Chondrocyte (in vitro differentiated cells): Measurements from ENCODE around the gene TSHZ2. TPM values are rescaled to one million over a fixed set of nuclear protein-coding genes. Genes with fewer than 3 reads are reported as not detected.

Experiments
- DNase-seq: peaks from one replicate; pipeline ENCODE4 v3.0.0; 2021; ENCODE audit warnings: mixed read lengths, low spot score
- H3K27ac Mint-ChIP-seq: one replicate; pipeline ENCODE4 v1.8.0; 2021; ENCODE audit warnings: mild to moderate bottlenecking, moderate library complexity, mixed read lengths; ENCODE audit not compliant: unreplicated experiment
- H3K27me3 Mint-ChIP-seq: 2 replicates; pipeline ENCODE4 v1.8.0; 2021; ENCODE audit warnings: low read depth, mixed read lengths
- H3K36me3 Mint-ChIP-seq: 2 replicates; pipeline ENCODE4 v1.8.0; 2021; ENCODE audit warnings: low read depth, mixed read lengths
- H3K4me1 Mint-ChIP-seq: 2 replicates; pipeline ENCODE4 v1.8.0; 2021; ENCODE audit warnings: low read depth, mild to moderate bottlenecking, mixed read lengths
- H3K4me3 Mint-ChIP-seq: one replicate; pipeline ENCODE4 v1.8.0; 2021; ENCODE audit warnings: mild to moderate bottlenecking, moderate library complexity, mixed read lengths; ENCODE audit not compliant: unreplicated experiment
- H3K9me3 Mint-ChIP-seq: 2 replicates; pipeline ENCODE4 v1.8.0; 2021; ENCODE audit warnings: low read depth, mixed read lengths
- CTCF ChIP-seq: fragments of 200-600 bp; sonication (generic); IDR thresholded peaks from 2 replicates; pipeline ENCODE4 v1.5.0; 2021; ENCODE audit warnings: antibody characterized with exemption, mild to moderate bottlenecking, moderate library complexity
- total RNA-seq: library from RNA; stranded (reverse); gene quantifications from 3 replicates; pipeline ENCODE4 v1.2.1, GENCODE V29; 2021

The TSHZ2 gene
- total RNA-seq, 1 donor from 2014 or later, result 0.37 TPM

GRCh38 chr20:53013847-53014246 is 41.7 kb downstream of the TSHZ2 start:
- no peak overlapping the region for H3K4me3 Mint-ChIP-seq
- no peak for DNase-seq
- no peak for TF ChIP-seq CTCF
- H3K4me1 Mint-ChIP-seq, result no peaks in the 10 kb centered on the region
- no peaks in the 10 kb centered on the region for H3K36me3 Mint-ChIP-seq
- H3K9me3 Mint-ChIP-seq, result peaks cover 18% of the 10 kb centered on the region
- H3K27ac Mint-ChIP-seq, result no peak overlapping the region
- H3K27me3 Mint-ChIP-seq, result no peaks in the 10 kb centered on the region

GRCh38 chr20:53016071-53016470 is 43.9 kb downstream of the TSHZ2 start:
- no peaks in the 10 kb centered on the region for H3K27me3 Mint-ChIP-seq
- peaks cover 18% of the 10 kb centered on the region for H3K9me3 Mint-ChIP-seq
- H3K4me1 Mint-ChIP-seq, result no peaks in the 10 kb centered on the region
- DNase-seq, result no peak
- no peak for TF ChIP-seq CTCF
- no peak overlapping the region for H3K4me3 Mint-ChIP-seq
- H3K36me3 Mint-ChIP-seq, result no peaks in the 10 kb centered on the region
- H3K27ac Mint-ChIP-seq, result no peak overlapping the region

GRCh38 chr20:53016534-53017042 is 44.4 kb downstream of the TSHZ2 start:
- Mint-ChIP-seq H3K9me3 (peaks cover 18% of the 10 kb centered on the region), H3K27ac (no peak overlapping the region), H3K36me3 (no peaks in the 10 kb centered on the region), H3K27me3 (no peaks in the 10 kb centered on the region), H3K4me1 (no peaks in the 10 kb centered on the region), H3K4me3 (no peak overlapping the region)
- DNase-seq, result no peak
- no peak for TF ChIP-seq CTCF

- no peak overlapping the region for H3K4me3 Mint-ChIP-seq
- H3K9me3 Mint-ChIP-seq, result peaks cover 18% of the 10 kb centered on the region
- no peaks in the 10 kb centered on the region for H3K27me3 Mint-ChIP-seq
- no peak for TF ChIP-seq CTCF
- H3K27ac Mint-ChIP-seq, result no peak overlapping the region
- no peak for DNase-seq
- H3K4me1 Mint-ChIP-seq, result no peaks in the 10 kb centered on the region
- no peaks in the 10 kb centered on the region for H3K36me3 Mint-ChIP-seq
Measured at GRCh38 chr20:53017206-53017605, 45.0 kb downstream of the TSHZ2 start.

- Mint-ChIP-seq H3K27me3 (no peaks in the 10 kb centered on the region), H3K36me3 (no peaks in the 10 kb centered on the region), H3K4me3 (no peak overlapping the region), H3K4me1 (no peaks in the 10 kb centered on the region), H3K9me3 (peaks cover 11% of the 10 kb centered on the region), H3K27ac (no peak overlapping the region)
- no peak for TF ChIP-seq CTCF
- DNase-seq, result no peak
Measured at GRCh38 chr20:53019464-53019863, 47.3 kb downstream of the TSHZ2 start.
